Spleen (tissue), 7 donors: ENCODE results near the gene TMEM14A.

Experiments
- POLR2A ChIP-seq, 3 donors: fragments of 450-650 bp; IDR thresholded peaks; one replicate each; pipeline ENCODE4 v1.5.1; 2017; ENCODE audit warnings: antibody characterized with exemption in 3 of 3, mild to moderate bottlenecking in 1 of 3
- TF ChIP-seq, protein P1 (sequence below), 11 experiments: fragments of 200-600 bp in 7 of 11; fragments of 450-650 bp in 4 of 11; sonication (generic) in 4 of 11; IDR thresholded peaks in 8 of 11; conservative IDR thresholded peaks in 3 of 11; 1 replicate in 7 of 11; 2 replicates in 4 of 11; pipeline versions ENCODE4 v1.4.0 to v1.8.0; 2016 to 2021; ENCODE audit warnings: antibody characterized with exemption in 11 of 11, inconsistent platforms in 4 of 11, mild to moderate bottlenecking in 1 of 11
- donor health status: DM: no; HTN: no; CAD: no; lungs with moderate emphysema.
- donor health status: DM: no; HTN: no; CAD: no.
- donor health status: DM: no; HTN: no; CAD: no.

DNA sequence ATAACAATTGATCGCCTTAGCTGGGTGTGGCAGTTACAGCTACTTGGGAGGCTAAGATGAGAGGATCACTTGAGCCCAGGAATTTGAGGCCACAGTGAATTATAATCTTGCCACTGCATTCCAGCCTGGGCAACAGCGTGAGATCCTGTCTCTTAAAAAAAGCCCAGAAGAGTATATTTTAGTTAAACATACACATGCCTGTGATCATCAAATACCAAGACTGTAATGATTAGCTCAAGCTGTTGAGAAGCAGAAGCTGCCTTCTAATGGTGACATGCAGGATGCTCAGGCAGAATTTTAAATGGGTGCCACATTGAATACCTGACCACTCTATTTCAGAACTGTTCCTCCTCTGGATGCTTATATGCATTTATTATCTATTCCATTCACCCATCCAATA is 8.9 kb upstream of the TMEM14A start:
- TF ChIP-seq, protein P1, sequence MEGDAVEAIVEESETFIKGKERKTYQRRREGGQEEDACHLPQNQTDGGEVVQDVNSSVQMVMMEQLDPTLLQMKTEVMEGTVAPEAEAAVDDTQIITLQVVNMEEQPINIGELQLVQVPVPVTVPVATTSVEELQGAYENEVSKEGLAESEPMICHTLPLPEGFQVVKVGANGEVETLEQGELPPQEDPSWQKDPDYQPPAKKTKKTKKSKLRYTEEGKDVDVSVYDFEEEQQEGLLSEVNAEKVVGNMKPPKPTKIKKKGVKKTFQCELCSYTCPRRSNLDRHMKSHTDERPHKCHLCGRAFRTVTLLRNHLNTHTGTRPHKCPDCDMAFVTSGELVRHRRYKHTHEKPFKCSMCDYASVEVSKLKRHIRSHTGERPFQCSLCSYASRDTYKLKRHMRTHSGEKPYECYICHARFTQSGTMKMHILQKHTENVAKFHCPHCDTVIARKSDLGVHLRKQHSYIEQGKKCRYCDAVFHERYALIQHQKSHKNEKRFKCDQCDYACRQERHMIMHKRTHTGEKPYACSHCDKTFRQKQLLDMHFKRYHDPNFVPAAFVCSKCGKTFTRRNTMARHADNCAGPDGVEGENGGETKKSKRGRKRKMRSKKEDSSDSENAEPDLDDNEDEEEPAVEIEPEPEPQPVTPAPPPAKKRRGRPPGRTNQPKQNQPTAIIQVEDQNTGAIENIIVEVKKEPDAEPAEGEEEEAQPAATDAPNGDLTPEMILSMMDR (IDR thresholded peaks at IDR 0.05 in 8 of 11, conservative IDR thresholded peaks at IDR 0.05 in 3 of 11) = no peak
- TF ChIP-seq POLR2A (IDR thresholded peaks at IDR 0.05) = no peak
